GM12878 (cell line): ENCODE data around the gene ART3.

Experiments
- CBX5 ChIP-seq: sonication (generic); IDR thresholded peaks from 2 replicates; pipeline ENCODE4 v1.6.1; 2016; ENCODE audit warnings: low read depth, moderate library complexity, mild to moderate bottlenecking, inconsistent platforms
- CTCF ChIP-seq, 3 experiments: IDR thresholded peaks in 2 of 3; conservative IDR thresholded peaks in 1 of 3; 2 replicates each; pipeline ENCODE4 v1.5.1; 2011; ENCODE audit warnings: low read depth in 3 of 3, low read length in 3 of 3, mild to moderate bottlenecking in 3 of 3, control low read depth in 2 of 3, moderate library complexity in 2 of 3, inconsistent platforms in 1 of 3, mixed read lengths in 1 of 3; ENCODE audit not compliant: control insufficient read depth in 2 of 3, insufficient read depth in 1 of 3; ENCODE audit errors: extremely low read depth in 1 of 3
- EGR1 ChIP-seq, 2 experiments: IDR thresholded peaks; 1 replicate in 1 of 2; 2 replicates in 1 of 2; pipeline ENCODE4 v1.6.1; 2011 to 2012; ENCODE audit warnings: low read depth in 2 of 2, low read length in 2 of 2, borderline replicate concordance in 1 of 2, mild to moderate bottlenecking in 1 of 2, moderate library complexity in 1 of 2
- FOXM1 ChIP-seq: IDR thresholded peaks from 2 replicates; pipeline ENCODE4 v1.6.1; 2012; ENCODE audit warnings: low read depth, mild to moderate bottlenecking, inconsistent platforms, low read length, moderate library complexity
- HCFC1 ChIP-seq: fragments of 150-350 bp; IDR thresholded peaks from 2 replicates; pipeline ENCODE4 v1.6.1; 2014; ENCODE audit warnings: low read length
- POLR2A ChIP-seq: IDR thresholded peaks from 2 replicates; pipeline ENCODE4 v1.6.1; 2011; ENCODE audit warnings: low read depth, mild to moderate bottlenecking, low read length
- POLR2AphosphoS5 ChIP-seq: IDR thresholded peaks from 2 replicates; pipeline ENCODE4 v1.6.1; 2011; ENCODE audit warnings: mild to moderate bottlenecking, low read length, inconsistent platforms
- RCOR1 ChIP-seq: conservative IDR thresholded peaks from 2 replicates; pipeline ENCODE4 v1.6.1; 2012; ENCODE audit warnings: low read depth, low read length, improper control_type of control experiment
- SMAD1 ChIP-seq: fragments of 450-650 bp; IDR thresholded peaks from 2 replicates; pipeline ENCODE4 v1.6.1; 2018; ENCODE audit warnings: mild to moderate bottlenecking, low read depth; ENCODE audit not compliant: partially characterized antibody
- STAT1 ChIP-seq: fragments of 450-650 bp; conservative IDR thresholded peaks from 2 replicates; pipeline ENCODE4 v1.6.1; 2014; ENCODE audit warnings: antibody characterized with exemption, mild to moderate bottlenecking
- YBX1 ChIP-seq: fragments of 450-650 bp; IDR thresholded peaks from 2 replicates; pipeline ENCODE4 v1.6.1; 2016; ENCODE audit warnings: antibody characterized with exemption
- ZNF274 ChIP-seq: IDR thresholded peaks from one replicate; pipeline ENCODE4 v1.8.0; 2011; ENCODE audit not compliant: insufficient read length, insufficient read depth
- ZZZ3 ChIP-seq: IDR thresholded peaks from 2 replicates; pipeline ENCODE4 v1.6.1; 2011; ENCODE audit warnings: low read depth; ENCODE audit not compliant: control insufficient read depth, insufficient read length
- TF ChIP-seq, protein P1 (sequence below): IDR thresholded peaks from 2 replicates; pipeline ENCODE4 v1.6.1; 2012; ENCODE audit warnings: improper control_type of control experiment, low read depth, low read length; ENCODE audit not compliant: insufficient replicate concordance

DNA sequence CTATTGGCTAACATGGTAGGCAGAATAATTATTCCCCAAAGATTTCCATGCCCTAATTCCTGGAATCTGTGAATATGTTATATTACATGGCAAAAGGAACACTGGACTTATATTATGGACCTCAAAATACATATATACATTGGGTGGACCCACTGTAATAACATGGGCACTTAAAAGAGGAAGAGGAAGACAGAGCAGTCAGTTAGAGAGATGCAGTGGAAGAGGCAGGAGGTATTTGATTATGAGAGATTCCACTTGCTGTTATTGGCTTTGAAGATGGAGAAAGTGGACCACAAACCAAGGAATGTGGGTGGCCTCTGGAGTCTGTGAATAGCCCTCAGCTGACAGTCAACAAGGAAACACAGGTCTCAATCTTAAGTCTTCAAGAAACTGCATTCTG is 14.0 kb upstream of the ART3 start:
- no peak for TF ChIP-seq CBX5
- no peak for TF ChIP-seq ZZZ3
- TF ChIP-seq HCFC1, result no peak
- TF ChIP-seq EGR1 (IDR thresholded peaks at IDR 0.05; ENCODE audit: borderline replicate concordance in 1 of 2, low read depth in 2 of 2, low read length in 2 of 2), result no peak
- no peak for TF ChIP-seq RCOR1
- TF ChIP-seq POLR2A, result no peak
- TF ChIP-seq ZNF274, result no peak
- no peak for TF ChIP-seq CTCF (IDR thresholded peaks at IDR 0.05 in 2 of 3, conservative IDR thresholded peaks at IDR 0.05 in 1 of 3; ENCODE audit: control insufficient read depth in 2 of 3, extremely low read depth in 1 of 3, insufficient read depth in 1 of 3, low read depth in 3 of 3, low read length in 3 of 3)
- TF ChIP-seq YBX1, result no peak
- no peak for TF ChIP-seq FOXM1
- no peak for TF ChIP-seq SMAD1
- TF ChIP-seq POLR2AphosphoS5, result no peak
- TF ChIP-seq STAT1, result no peak
- TF ChIP-seq, protein P1, sequence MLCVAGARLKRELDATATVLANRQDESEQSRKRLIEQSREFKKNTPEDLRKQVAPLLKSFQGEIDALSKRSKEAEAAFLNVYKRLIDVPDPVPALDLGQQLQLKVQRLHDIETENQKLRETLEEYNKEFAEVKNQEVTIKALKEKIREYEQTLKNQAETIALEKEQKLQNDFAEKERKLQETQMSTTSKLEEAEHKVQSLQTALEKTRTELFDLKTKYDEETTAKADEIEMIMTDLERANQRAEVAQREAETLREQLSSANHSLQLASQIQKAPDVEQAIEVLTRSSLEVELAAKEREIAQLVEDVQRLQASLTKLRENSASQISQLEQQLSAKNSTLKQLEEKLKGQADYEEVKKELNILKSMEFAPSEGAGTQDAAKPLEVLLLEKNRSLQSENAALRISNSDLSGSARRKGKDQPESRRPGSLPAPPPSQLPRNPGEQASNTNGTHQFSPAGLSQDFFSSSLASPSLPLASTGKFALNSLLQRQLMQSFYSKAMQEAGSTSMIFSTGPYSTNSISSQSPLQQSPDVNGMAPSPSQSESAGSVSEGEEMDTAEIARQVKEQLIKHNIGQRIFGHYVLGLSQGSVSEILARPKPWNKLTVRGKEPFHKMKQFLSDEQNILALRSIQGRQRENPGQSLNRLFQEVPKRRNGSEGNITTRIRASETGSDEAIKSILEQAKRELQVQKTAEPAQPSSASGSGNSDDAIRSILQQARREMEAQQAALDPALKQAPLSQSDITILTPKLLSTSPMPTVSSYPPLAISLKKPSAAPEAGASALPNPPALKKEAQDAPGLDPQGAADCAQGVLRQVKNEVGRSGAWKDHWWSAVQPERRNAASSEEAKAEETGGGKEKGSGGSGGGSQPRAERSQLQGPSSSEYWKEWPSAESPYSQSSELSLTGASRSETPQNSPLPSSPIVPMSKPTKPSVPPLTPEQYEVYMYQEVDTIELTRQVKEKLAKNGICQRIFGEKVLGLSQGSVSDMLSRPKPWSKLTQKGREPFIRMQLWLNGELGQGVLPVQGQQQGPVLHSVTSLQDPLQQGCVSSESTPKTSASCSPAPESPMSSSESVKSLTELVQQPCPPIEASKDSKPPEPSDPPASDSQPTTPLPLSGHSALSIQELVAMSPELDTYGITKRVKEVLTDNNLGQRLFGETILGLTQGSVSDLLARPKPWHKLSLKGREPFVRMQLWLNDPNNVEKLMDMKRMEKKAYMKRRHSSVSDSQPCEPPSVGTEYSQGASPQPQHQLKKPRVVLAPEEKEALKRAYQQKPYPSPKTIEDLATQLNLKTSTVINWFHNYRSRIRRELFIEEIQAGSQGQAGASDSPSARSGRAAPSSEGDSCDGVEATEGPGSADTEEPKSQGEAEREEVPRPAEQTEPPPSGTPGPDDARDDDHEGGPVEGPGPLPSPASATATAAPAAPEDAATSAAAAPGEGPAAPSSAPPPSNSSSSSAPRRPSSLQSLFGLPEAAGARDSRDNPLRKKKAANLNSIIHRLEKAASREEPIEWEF, result no peak
